GM21576 (cell line): ENCODE measurements around the gene TF.
"Not testable (repeated sequence)": the region's sequence is repeated elsewhere in the genome, so short reads cannot be mapped to it uniquely, and the experiment has no call there.

Source experiments
- ATAC-seq: cut with Tn5 transposase; IDR thresholded peaks from one replicate; pipeline ENCODE4 v1.9.1; 2021; ENCODE audit warnings: mild to moderate bottlenecking, moderate library complexity; ENCODE audit not compliant: unreplicated experiment

Gene TF

GRCh38 chr3:133763797-133764683 lies 17.8 kb downstream of the TF start:
- ATAC-seq: no peak

- ATAC-seq: no peak
Observed at GRCh38 chr3:133765256-133765655, 19.1 kb downstream of the TF start.

GRCh38 chr3:133767607-133768006 lies 21.4 kb downstream of the TF start:
- ATAC-seq: no peak

- ATAC-seq: no peak
Observed at GRCh38 chr3:133769536-133769935, 23.3 kb downstream of the TF start.

- no peak for ATAC-seq
Observed at GRCh38 chr3:133773732-133774131, 27.5 kb downstream of the TF start.

- no peak for ATAC-seq
Observed at GRCh38 chr3:133775309-133775708, 29.1 kb downstream of the TF start.

- no peak for ATAC-seq
Observed at GRCh38 chr3:133775835-133776234, 29.6 kb downstream of the TF start.

GRCh38 chr3:133776794-133777438 lies 30.7 kb downstream of the TF start:
- no peak for ATAC-seq

GRCh38 chr3:133777807-133778568 lies 31.8 kb downstream of the TF start:
- ATAC-seq: no peak

- ATAC-seq: no peak
Observed at GRCh38 chr3:133779626-133780203, 33.5 kb downstream of the TF start.

GRCh38 chr3:133780756-133781155 lies 34.6 kb downstream of the TF start:
- not testable (repeated sequence) for ATAC-seq

- no peak for ATAC-seq
Observed at GRCh38 chr3:133781570-133781969, 35.4 kb downstream of the TF start.

- ATAC-seq: no peak
Observed at GRCh38 chr3:133782454-133782853, 36.3 kb downstream of the TF start.

- no peak for ATAC-seq
Observed at GRCh38 chr3:133783762-133784161, 37.6 kb downstream of the TF start.

- ATAC-seq: no peak
Observed at GRCh38 chr3:133788024-133788423, 41.8 kb downstream of the TF start.

- no peak for ATAC-seq
Observed at GRCh38 chr3:133792171-133792763, 46.1 kb downstream of the TF start.

- ATAC-seq: no peak
Observed at GRCh38 chr3:133797396-133798105, 51.4 kb downstream of the TF start.

GRCh38 chr3:133799794-133800585 lies 53.8 kb downstream of the TF start:
- no peak for ATAC-seq

- no peak for ATAC-seq
Observed at GRCh38 chr3:133803469-133803868, 57.3 kb downstream of the TF start.
